Measurements from ENCODE around the gene SLAIN1. TPM values are rescaled to one million over a fixed set of nuclear protein-coding genes. Genes with fewer than 3 reads are reported as not detected.

The SLAIN1 gene
- total and polyA plus RNA-seq, 7 donors = 0.69 to 19.3 (median 6.5) TPM

GRCh38 chr13:77729502-77730221, 32.2 kb downstream of the SLAIN1 start:
- no peak for TF ChIP-seq EP300 (IDR thresholded peaks at IDR 0.05)
- TF ChIP-seq POLR2A (IDR thresholded peaks at IDR 0.05) = no peak
- TF ChIP-seq POLR2AphosphoS5 (IDR thresholded peaks at IDR 0.05) = no peak
- TF ChIP-seq CTCF (IDR thresholded peaks at IDR 0.05) = no peak
- Histone ChIP-seq H3K9me3 (no peaks in the 10 kb centered on the region), H3K4me1 (peaks cover 0 to 3% (median 0%) of the 10 kb centered on the region in 4 donors), H3K27me3 (no peaks in the 10 kb centered on the region), H3K4me3 (no peak overlapping the region), H3K27ac (no peak overlapping the region), H3K36me3 (no peaks in the 10 kb centered on the region)
- 78 to 86% methylated on average over 8 of the region's 8 CpGs for WGBS, 2 donors
- intact Hi-C loops (cut with DNase I) = no loop called here
- no peak for DNase-seq

GRCh38 chr13:77730572-77730971, 33.1 kb downstream of the SLAIN1 start:
- WGBS, 2 donors = 91% methylated on average over 1 of the region's 1 CpG
- TF ChIP-seq POLR2AphosphoS5 (IDR thresholded peaks at IDR 0.05) = no peak
- no peak for TF ChIP-seq POLR2A (IDR thresholded peaks at IDR 0.05)
- no peak for TF ChIP-seq EP300 (IDR thresholded peaks at IDR 0.05)
- TF ChIP-seq CTCF (IDR thresholded peaks at IDR 0.05) = no peak

GRCh38 chr13:77732287-77732686, 34.8 kb downstream of the SLAIN1 start:
- no peaks in the 10 kb centered on the region for H3K9me3 ChIP-seq
- TF ChIP-seq POLR2A (IDR thresholded peaks at IDR 0.05) (no peak), EP300 (IDR thresholded peaks at IDR 0.05) (no peak), CTCF (IDR thresholded peaks at IDR 0.05) (no peak), POLR2AphosphoS5 (IDR thresholded peaks at IDR 0.05) (no peak)
- H3K4me3 ChIP-seq = no peak overlapping the region
- H3K27ac ChIP-seq = no peak overlapping the region
- intact Hi-C loops (cut with DNase I) = no loop called here
- no peak for DNase-seq
- no peaks in the 10 kb centered on the region for H3K27me3 ChIP-seq
- no peaks in the 10 kb centered on the region for H3K36me3 ChIP-seq
- WGBS, 2 donors = 89 to 92% methylated on average over 2 of the region's 2 CpGs
- H3K4me1 ChIP-seq = peaks cover 0 to 3% (median 0%) of the 10 kb centered on the region in 4 donors

More at GRCh38 chr13:77730572-77730971, 33.1 kb downstream of the SLAIN1 start:
- H3K4me3 ChIP-seq = no peak overlapping the region
- H3K36me3 ChIP-seq = no peaks in the 10 kb centered on the region
- intact Hi-C loops (cut with DNase I) = no loop called here
- no peaks in the 10 kb centered on the region for H3K27me3 ChIP-seq
- H3K9me3 ChIP-seq = no peaks in the 10 kb centered on the region
- H3K4me1 ChIP-seq = peaks cover 0 to 3% (median 0%) of the 10 kb centered on the region in 4 donors
- no peak for DNase-seq
- no peak overlapping the region for H3K27ac ChIP-seq

- no peak overlapping the region for H3K4me3 ChIP-seq
- H3K27ac ChIP-seq = no peak overlapping the region
- peaks cover 0 to 3% (median 0%) of the 10 kb centered on the region in 4 donors for H3K4me1 ChIP-seq
- no peak for DNase-seq
- intact Hi-C loops (cut with DNase I) = no loop called here
- TF ChIP-seq EP300 (IDR thresholded peaks at IDR 0.05) (no peak), POLR2AphosphoS5 (IDR thresholded peaks at IDR 0.05) (no peak), POLR2A (IDR thresholded peaks at IDR 0.05) (no peak), CTCF (IDR thresholded peaks at IDR 0.05) (no peak)
- H3K36me3 ChIP-seq = no peaks in the 10 kb centered on the region
- no peaks in the 10 kb centered on the region for H3K27me3 ChIP-seq
- no peaks in the 10 kb centered on the region for H3K9me3 ChIP-seq
- WGBS, 2 donors = 54 to 67% methylated on average over 1 of the region's 1 CpG
These were observed 36.2 kb downstream of the SLAIN1 start for GRCh38 chr13:77733674-77734073.

All from sigmoid colon (tissue), 7 donors.